GM12801 (cell line): ENCODE data around the gene CLASRP.

ENCODE experiments used
- TF ChIP-seq, protein P1 (sequence below): IDR thresholded peaks from one replicate; pipeline ENCODE4 v1.5.1; 2011; ENCODE audit warnings: control low read depth; ENCODE audit not compliant: insufficient read length; ENCODE audit errors: extremely low read depth

CLASRP gene, protein sequence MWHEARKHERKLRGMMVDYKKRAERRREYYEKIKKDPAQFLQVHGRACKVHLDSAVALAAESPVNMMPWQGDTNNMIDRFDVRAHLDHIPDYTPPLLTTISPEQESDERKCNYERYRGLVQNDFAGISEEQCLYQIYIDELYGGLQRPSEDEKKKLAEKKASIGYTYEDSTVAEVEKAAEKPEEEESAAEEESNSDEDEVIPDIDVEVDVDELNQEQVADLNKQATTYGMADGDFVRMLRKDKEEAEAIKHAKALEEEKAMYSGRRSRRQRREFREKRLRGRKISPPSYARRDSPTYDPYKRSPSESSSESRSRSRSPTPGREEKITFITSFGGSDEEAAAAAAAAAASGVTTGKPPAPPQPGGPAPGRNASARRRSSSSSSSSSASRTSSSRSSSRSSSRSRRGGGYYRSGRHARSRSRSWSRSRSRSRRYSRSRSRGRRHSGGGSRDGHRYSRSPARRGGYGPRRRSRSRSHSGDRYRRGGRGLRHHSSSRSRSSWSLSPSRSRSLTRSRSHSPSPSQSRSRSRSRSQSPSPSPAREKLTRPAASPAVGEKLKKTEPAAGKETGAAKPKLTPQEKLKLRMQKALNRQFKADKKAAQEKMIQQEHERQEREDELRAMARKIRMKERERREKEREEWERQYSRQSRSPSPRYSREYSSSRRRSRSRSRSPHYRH

DNA sequence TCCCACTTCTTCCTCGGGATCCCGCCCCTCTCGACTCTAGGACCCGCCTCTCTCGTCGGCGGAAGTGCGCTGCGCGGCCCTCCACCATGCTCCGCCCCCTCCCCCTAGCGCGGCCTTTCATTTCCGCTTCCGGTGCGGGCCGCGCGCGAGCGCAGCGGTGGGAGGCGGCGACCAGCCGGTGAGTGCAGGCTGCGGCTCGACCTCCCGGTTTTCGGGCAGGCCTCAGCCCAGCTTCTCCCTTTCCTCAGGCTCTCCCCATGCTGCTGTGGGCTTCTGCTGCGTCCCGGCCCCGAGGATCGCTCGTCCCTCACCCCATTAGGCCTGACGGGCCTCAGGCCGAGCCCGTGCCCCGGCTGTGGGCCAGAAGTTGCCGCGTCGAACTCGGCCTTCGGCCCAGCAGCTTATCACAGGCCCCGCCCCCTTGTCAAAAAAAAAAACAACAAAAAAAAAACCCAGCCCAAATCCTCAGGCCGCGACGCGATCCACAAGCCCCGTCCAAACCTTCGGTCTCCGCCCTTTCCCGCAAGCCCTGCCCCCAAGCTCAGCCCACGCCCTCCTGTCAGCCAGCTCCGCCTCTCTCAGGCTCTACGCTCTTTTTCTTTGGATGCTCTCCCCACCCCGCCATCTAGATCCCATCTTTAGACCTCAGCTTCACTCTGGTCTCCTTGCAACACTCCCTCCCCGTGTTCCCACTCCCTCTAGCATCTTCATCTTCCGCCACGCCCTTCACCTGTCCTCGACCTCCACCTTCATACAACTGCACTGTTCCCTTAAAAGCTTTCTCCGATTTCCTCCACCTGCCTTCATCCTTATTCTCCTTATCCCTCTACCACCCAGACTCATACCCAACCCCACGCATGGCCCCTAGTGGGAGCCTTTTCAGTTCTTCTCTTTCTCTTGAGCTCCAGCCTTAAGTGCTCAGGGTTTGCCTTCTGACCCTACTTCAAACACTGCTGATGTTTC is at the start of gene CLASRP:
TSS of gene CLASRP (plus strand) at position 115 of the 963 bp plus-strand sequence. CDS start 1,168 bp downstream, outside the sequence.
- TF ChIP-seq, protein P1, sequence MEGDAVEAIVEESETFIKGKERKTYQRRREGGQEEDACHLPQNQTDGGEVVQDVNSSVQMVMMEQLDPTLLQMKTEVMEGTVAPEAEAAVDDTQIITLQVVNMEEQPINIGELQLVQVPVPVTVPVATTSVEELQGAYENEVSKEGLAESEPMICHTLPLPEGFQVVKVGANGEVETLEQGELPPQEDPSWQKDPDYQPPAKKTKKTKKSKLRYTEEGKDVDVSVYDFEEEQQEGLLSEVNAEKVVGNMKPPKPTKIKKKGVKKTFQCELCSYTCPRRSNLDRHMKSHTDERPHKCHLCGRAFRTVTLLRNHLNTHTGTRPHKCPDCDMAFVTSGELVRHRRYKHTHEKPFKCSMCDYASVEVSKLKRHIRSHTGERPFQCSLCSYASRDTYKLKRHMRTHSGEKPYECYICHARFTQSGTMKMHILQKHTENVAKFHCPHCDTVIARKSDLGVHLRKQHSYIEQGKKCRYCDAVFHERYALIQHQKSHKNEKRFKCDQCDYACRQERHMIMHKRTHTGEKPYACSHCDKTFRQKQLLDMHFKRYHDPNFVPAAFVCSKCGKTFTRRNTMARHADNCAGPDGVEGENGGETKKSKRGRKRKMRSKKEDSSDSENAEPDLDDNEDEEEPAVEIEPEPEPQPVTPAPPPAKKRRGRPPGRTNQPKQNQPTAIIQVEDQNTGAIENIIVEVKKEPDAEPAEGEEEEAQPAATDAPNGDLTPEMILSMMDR: no peak

DNA sequence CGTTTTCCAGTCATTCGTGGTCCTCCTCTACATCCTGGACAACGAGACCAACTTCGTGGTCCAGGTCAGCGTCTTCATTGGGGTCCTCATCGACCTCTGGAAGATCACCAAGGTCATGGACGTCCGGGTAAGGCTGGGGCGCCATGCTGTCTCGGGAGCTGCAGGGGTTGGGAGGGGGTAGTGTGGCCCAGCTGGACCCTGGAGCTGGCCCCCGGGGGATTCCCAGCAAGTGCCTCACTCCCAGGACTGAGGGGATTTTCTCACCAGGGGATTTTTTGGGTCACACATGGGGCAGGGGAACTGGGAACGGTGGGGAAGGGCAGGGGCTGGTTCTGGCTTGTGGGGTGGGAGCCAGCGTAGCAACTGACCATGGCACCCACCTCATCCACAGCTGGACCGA is 48.4 kb upstream of the CLASRP start:
- TF ChIP-seq, protein P1: no peak

DNA sequence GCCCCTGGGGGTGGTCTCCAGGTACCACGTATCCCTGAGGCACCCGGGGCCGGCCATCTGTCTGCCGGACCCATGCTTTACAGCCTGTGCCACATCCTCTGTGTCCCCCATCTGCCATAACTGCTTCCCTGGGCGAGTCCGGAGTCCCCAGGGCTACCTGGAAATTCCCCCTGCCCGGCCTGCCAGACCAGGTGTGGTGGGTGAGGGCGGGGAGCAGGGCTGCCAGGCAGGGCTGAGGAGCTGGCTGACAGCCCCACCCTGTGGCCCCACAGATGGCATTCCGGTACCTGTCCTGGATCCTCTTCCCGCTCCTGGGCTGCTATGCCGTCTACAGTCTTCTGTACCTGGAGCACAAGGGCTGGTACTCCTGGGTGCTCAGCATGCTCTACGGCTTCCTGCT is 47.9 kb upstream of the CLASRP start:
- TF ChIP-seq, protein P1: no peak

DNA sequence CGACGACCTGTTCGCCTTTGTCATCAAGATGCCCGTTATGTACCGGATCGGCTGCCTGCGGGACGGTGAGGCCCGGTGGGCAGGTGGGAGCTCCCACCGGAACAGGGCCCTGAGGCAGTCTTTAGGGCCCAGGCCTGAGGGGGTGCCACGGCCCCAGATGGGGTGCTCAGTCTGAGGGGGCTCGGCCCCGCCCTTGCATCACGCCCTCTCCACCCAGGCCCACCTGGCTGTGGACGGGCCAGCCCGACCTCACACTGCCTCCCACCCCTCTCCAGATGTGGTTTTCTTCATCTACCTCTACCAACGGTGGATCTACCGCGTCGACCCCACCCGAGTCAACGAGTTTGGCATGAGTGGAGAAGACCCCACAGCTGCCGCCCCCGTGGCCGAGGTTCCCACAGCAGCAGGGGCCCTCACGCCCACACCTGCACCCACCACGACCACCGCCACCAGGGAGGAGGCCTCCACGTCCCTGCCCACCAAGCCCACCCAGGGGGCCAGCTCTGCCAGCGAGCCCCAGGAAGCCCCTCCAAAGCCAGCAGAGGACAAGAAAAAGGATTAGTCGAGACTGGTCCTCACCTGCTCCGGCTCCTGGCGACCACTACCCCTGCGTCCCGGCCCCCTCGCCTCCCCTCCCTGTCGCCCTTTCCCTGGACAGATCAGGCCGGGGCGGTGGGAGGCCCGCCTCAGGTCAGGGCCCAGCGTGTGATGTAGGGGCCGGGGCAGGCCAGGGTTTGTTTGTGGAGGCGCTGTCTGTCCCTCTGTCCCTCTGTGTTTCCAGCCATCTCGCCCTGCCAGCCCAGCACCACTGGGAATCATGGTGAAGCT is 46.3 kb upstream of the CLASRP start:
- TF ChIP-seq, protein P1: no peak

DNA sequence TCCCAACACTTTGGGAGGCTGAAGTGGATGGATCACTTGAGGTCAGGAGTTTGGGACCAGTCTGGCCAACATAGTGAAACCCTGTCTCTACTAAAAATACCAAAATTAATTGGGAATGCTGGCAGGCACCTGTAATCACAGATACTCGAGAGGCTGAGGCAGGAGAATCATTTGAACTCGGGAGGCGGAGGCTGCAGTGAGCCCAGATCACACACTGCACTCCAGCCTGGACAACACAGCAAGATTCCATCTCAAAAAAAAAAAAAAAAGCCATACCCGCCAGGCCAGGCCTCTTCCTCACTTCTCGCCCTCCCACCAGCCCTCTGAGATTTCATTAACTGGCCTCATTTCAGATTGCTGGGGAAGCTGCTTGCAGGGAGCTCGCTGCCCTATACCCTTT is 45.3 kb upstream of the CLASRP start:
- TF ChIP-seq, protein P1: no peak

DNA sequence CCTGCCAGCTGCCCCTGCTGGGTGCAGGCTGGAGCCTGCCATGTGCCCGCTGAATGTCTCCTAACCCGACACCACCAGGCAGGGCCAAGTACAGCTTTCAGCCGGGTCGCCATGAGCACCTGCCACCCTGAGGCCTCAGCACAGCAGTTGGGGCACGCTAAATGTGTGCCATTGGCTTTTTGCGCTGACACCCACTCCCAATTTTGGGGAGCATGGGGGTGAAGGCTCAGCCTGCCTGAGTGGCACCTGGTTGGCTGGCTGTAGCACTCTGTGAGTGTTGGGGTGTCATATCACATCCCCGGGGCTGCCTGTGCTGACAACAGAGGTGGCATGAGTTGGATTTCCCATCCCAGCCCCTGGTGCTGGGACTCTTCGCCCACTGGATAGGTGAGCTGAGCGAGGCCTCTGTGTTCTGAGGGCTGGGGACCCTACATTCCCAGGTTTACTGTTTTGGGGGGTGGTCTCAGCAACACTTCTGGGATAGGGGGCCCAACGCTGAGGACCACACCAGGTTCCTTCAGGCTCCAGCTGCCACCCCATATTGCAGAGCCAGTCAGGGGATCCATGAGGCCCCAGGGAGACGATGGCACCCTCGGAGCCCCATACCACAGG is 44.8 kb upstream of the CLASRP start:
- TF ChIP-seq, protein P1: no peak
